ENCODE data around the gene ADGRA1. TPM values are rescaled to one million over a fixed set of nuclear protein-coding genes. Genes with fewer than 3 reads are reported as not detected.

The ADGRA1 gene
- total RNA-seq, 1 experiment from 2014 or later = not detected

DNA sequence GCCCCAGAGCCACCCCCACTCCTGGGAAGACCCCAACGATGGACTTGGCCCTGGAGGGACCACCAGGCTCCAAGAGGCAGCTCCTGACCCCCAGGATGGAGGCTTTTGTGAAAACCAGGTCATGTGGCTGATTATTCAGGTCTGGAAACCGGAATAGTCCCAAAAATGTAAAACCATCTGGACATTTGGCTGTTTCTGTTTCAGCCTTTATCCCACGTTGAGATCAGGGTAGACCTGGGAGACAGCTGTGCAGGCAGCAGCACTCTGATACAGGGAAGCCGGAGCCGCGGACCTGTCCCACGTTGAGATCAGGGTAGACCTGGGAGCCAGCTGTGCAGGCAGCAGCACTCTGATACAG lies 7.1 kb upstream of the ADGRA1 start:
- Histone ChIP-seq H3K4me3 (ENCODE audit: low read length) (no peak overlapping the region), H3K9me2 (replicated peaks; ENCODE audit: low read length) (no peaks in the 10 kb centered on the region), H3K27me3 (ENCODE audit: low read length) (peaks cover 15% of the 10 kb centered on the region), H2AFZ (ENCODE audit: low read length) (no peak overlapping the region), H3K79me2 (ENCODE audit: low read length) (no peaks in the 10 kb centered on the region), H3K36me3 (ENCODE audit: low read depth, low read length) (no peaks in the 10 kb centered on the region), H3F3A (ENCODE audit: low read length, unreplicated experiment) (no peaks in the 10 kb centered on the region), H3K9ac (ENCODE audit: low read length) (no peak overlapping the region), H4K20me1 (ENCODE audit: low read length) (no peaks in the 10 kb centered on the region), H3K4me1 (ENCODE audit: insufficient read depth, low read length) (no peaks in the 10 kb centered on the region), H3K4me2 (ENCODE audit: low read length) (no peak overlapping the region), H3K9me3 (ENCODE audit: low read length) (no peaks in the 10 kb centered on the region), H3K27ac (ENCODE audit: low read length) (no peak overlapping the region)
- intact Hi-C loops (cut with micrococcal nuclease) = no loop called here
- ChIA-PET CTCF (no interaction called here), POLR2A (ENCODE audit: unreplicated experiment) (no interaction called here)
- TF ChIP-seq, protein P1, sequence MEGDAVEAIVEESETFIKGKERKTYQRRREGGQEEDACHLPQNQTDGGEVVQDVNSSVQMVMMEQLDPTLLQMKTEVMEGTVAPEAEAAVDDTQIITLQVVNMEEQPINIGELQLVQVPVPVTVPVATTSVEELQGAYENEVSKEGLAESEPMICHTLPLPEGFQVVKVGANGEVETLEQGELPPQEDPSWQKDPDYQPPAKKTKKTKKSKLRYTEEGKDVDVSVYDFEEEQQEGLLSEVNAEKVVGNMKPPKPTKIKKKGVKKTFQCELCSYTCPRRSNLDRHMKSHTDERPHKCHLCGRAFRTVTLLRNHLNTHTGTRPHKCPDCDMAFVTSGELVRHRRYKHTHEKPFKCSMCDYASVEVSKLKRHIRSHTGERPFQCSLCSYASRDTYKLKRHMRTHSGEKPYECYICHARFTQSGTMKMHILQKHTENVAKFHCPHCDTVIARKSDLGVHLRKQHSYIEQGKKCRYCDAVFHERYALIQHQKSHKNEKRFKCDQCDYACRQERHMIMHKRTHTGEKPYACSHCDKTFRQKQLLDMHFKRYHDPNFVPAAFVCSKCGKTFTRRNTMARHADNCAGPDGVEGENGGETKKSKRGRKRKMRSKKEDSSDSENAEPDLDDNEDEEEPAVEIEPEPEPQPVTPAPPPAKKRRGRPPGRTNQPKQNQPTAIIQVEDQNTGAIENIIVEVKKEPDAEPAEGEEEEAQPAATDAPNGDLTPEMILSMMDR (conservative IDR thresholded peaks at IDR 0.05; ENCODE audit: low read depth, low read length) = no peak
- TF ChIP-seq EZH2phosphoT487 (IDR thresholded peaks at IDR 0.05; ENCODE audit: borderline replicate concordance, low read length) (no peak), EZH2 (IDR thresholded peaks at IDR 0.05; ENCODE audit: low read length, unreplicated experiment) (no peak)
- DNase-seq (no peak), ATAC-seq (no peak)
- BruUV-seq (replicated peaks) = no TSS peak

DNA sequence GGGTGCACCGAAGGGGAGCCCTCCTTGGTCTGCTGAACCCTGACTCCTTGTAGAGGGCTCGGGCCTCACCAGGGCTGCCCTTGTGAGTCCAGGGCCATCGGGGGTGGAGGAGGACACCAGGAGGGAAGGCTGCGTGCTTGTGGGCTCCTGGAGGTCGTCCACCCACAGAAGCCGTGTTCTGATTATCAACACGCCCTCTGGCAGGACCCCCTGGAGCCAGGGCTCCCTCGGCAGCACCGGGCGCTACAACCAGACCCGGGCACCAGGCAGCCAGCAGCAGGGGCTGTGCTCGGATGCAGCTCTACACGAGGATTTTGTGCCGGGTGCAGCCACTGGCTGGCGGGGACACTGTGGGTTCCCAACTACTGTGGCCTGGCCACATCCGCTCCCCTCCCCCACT lies 6.1 kb upstream of the ADGRA1 start:
- Histone ChIP-seq H3F3A (ENCODE audit: low read length, unreplicated experiment) (no peaks in the 10 kb centered on the region), H3K36me3 (ENCODE audit: low read depth, low read length) (no peaks in the 10 kb centered on the region), H3K27me3 (ENCODE audit: low read length) (peaks cover 19% of the 10 kb centered on the region), H4K20me1 (ENCODE audit: low read length) (no peaks in the 10 kb centered on the region), H3K4me1 (ENCODE audit: insufficient read depth, low read length) (no peaks in the 10 kb centered on the region), H3K4me3 (ENCODE audit: low read length) (no peak overlapping the region), H3K9me3 (ENCODE audit: low read length) (no peaks in the 10 kb centered on the region), H3K79me2 (ENCODE audit: low read length) (no peaks in the 10 kb centered on the region), H3K27ac (ENCODE audit: low read length) (no peak overlapping the region), H2AFZ (ENCODE audit: low read length) (no peak overlapping the region), H3K9ac (ENCODE audit: low read length) (no peak overlapping the region), H3K9me2 (replicated peaks; ENCODE audit: low read length) (no peaks in the 10 kb centered on the region), H3K4me2 (ENCODE audit: low read length) (no peak overlapping the region)
- ChIA-PET CTCF (no interaction called here), POLR2A (ENCODE audit: unreplicated experiment) (no interaction called here)
- BruUV-seq (replicated peaks) = no TSS peak
- TF ChIP-seq EZH2 (IDR thresholded peaks at IDR 0.05; ENCODE audit: low read length, unreplicated experiment) = no peak
- TF ChIP-seq, protein P1 (conservative IDR thresholded peaks at IDR 0.05; ENCODE audit: low read depth, low read length) = no peak
- TF ChIP-seq EZH2phosphoT487 (IDR thresholded peaks at IDR 0.05; ENCODE audit: borderline replicate concordance, low read length) = no peak
- no peak for DNase-seq
- intact Hi-C loops (cut with micrococcal nuclease) = no loop called here
- ATAC-seq = no peak

DNA sequence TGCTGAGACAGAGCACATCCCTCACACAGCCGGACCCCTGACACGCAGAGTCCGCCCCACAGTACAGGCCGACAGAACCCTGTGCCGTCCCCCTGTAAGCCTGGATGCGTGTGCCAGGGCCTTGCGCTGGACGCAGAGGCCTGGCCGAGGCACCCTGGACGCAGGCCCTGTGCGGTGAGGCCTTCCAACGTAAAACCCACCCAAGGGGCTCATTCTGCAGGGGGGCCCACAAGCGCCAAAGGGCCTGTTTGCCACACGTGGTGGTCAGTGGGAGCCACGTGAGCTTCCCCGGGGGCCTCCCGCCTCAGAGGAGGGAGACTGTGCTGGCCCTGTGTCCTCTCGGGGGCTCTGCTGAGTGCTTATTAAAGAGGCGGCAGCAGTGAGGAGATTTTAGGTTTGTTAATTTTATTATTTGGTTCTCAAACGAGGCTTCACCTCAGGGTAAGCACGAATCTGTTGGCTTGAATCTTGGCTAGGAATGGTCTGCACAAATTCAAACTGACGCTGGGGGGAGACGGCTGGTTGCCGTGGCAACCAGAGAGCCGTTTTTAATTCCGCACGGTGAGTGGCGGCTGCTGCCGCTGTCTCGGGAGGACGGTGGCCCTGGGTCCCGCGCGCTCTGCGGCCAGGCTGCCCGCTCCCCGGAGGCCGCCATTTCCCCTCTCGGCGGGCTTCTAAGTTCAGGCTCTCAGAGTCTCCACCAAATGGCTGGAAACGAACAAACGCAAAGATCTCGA lies 4.9 kb upstream of the ADGRA1 start:
- ChIA-PET CTCF (no interaction called here), POLR2A (ENCODE audit: unreplicated experiment) (no interaction called here)
- Histone ChIP-seq H3F3A (ENCODE audit: low read length, unreplicated experiment) (no peaks in the 10 kb centered on the region), H3K9me2 (replicated peaks; ENCODE audit: low read length) (no peaks in the 10 kb centered on the region), H3K9me3 (ENCODE audit: low read length) (no peaks in the 10 kb centered on the region), H3K27ac (ENCODE audit: low read length) (no peak overlapping the region), H3K4me1 (ENCODE audit: insufficient read depth, low read length) (no peaks in the 10 kb centered on the region), H3K36me3 (ENCODE audit: low read depth, low read length) (no peaks in the 10 kb centered on the region), H3K4me2 (ENCODE audit: low read length) (no peak overlapping the region), H3K9ac (ENCODE audit: low read length) (no peak overlapping the region), H2AFZ (ENCODE audit: low read length) (no peak overlapping the region), H3K79me2 (ENCODE audit: low read length) (no peaks in the 10 kb centered on the region), H4K20me1 (ENCODE audit: low read length) (no peaks in the 10 kb centered on the region), H3K4me3 (ENCODE audit: low read length) (no peak overlapping the region), H3K27me3 (ENCODE audit: low read length) (peaks cover 30% of the 10 kb centered on the region)
- ATAC-seq (no peak), DNase-seq (no peak)
- intact Hi-C loops (cut with micrococcal nuclease) = no loop called here
- TF ChIP-seq EZH2 (IDR thresholded peaks at IDR 0.05; ENCODE audit: low read length, unreplicated experiment) (no peak), EZH2phosphoT487 (IDR thresholded peaks at IDR 0.05; ENCODE audit: borderline replicate concordance, low read length) (no peak)
- TF ChIP-seq, protein P1 (conservative IDR thresholded peaks at IDR 0.05; ENCODE audit: low read depth, low read length) = no peak
- BruUV-seq (replicated peaks) = no TSS peak

Data from PC-3 (cell line).